GM20431 (cell line): Measurements from ENCODE around the gene SNORC.

Experiments used
- in situ Hi-C: fragments of 300-500 bp; cut with MseI, MboI; formaldehyde crosslinking; loops from one replicate; pipeline ENCODE4 v1.15.0; 2020; ENCODE audit warnings: low sequenced_read_pairs; ENCODE audit not compliant: unreplicated experiment

The SNORC gene

GRCh38 chr2:232866104-232866503 lies 4.0 kb upstream of the SNORC start:
- in situ Hi-C loops = no loop called here

DNA sequence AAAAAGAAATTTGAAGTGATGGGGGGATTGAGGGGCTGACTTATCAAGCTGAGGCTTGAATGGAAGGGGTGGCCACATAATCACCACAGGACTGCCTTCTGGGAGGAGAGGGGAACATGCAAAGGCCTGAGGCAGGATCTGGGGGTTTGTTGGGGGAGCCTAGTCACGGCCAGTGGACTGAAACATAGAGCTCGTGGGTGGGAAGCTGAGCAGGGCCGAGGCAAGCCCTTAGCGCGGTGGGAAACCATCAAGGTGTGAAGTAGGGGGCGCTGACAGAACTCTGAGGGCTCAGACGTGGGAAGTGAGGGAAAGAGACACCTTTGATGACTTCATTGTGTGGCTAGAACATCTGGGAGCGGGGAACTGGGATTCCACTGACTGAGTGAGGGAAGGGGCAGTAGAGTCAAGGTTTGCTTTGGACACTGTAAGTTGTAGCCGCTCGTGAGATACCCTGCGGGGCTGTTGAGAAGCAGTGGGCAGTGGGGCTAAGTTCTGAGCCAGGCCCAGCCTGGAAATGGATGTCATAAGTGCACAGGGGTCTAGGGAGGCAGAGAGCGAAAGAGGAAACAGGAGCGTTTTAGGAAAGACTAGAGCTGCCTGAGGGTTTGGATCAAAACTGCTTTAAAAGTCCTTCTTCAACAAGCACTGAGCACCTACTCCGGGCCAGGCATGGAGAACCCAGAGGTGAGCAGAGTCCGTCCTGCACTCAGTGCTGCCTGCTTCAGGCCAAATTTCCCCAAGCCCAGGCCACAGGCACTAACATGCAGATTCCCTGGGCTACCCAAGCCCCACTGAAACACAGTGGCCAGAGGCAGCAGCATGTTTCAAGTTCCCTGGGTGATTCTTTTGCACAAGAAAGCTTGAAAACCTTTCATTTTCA lies 686 bp upstream of the SNORC start:
- in situ Hi-C loops = no loop called here

DNA sequence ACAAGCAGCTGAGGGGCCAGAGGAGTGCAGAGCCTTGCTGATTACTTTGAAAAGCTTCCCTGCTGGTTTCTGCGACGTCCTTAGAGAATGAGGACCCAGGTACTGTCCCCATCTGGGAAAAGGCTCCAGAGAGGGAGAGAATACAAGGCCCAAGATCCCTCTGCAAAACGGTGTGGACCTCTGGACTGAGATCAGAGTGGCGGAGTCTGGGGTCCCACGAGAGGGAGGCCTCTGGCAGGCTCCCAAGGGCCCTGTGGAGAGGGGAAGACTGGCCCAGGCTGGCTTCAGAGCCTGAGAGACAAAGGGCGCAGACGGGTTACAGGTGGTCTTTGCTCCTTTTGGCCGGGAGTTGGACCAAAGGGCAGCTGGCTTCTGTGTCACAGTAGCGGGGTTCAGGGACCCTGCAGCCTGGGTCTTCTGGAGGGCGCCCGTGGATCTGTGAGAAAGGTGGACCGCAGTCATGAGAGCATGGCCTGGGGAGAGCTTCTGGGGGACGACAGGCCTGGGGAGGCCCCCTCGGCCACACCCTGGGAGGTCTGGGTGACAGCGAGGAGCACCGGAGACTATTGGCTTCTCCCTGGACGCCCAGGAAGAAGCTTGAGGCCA lies 805 bp downstream of the SNORC start:
- in situ Hi-C loops = no loop called here

DNA sequence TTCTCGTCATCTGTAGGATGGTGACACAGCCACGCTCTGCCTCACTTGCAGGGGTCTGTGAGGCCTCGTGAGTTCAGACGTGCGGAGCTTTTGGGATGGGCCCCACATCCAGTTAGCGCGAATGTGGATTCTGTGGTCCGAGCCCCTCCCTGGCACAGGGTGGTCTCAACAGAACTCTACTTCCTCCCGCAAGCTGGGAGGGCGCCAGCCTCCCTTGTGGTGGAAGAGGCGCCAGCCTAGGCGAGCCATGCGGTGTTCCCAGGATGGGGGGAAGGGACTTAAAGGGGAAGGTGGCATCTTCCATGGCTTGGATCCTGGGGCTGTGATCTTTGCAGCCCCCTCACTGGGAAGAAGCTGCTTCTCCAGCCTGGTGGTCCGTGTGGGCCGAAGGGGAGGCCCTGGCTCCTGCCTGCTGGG lies 1.4 kb downstream of the SNORC start:
- in situ Hi-C loops = no loop called here

DNA sequence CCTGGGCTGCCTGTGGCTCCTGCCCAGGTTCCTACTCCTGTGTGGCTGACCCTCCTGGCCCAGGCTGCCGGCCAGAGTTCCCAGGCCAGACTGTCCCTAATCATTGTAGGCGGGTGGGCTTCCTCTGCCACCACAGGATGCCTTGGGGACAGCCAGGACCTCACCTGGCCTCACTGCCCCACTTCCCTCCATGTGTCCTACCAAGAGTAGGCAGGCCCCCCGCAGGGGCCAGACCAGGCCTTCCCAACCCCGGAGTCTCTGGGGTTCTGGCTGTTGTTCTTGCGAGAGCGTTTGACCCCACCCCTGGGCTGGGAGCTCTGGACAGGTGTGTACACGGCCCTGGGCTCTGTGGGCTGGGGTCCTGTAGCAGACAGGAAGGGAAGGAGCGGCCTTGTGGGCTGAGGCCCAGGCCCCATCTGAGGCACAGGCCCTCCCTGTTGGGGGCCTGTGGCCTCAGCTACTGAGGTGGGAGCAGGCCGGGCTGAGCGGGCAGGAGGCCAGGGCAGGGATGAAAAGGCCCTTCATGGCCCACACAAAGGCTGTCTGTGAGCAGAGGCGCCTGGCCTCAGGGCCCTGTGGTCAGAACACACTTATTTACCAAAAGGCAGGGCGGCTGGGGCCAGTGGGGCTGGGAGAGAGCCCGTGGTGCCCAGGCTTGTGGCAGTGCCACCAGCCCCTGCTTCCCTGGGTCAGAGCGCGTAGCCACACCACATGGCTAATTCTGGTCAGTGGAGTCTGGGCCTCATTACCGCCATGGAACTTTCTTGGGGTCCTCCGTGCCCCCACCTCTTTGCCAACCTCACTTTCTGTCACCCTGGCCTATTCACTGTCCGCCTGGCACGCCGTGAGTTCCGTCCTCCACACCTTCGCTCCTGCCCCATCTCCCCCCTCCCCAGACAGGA lies 2.0 kb downstream of the SNORC start:
- in situ Hi-C loops = no loop called here

GRCh38 chr2:232872826-232873225 lies 2.8 kb downstream of the SNORC start:
- in situ Hi-C loops = no loop called here

- in situ Hi-C loops = no loop called here
Measured at GRCh38 chr2:232873292-232873908, 3.3 kb downstream of the SNORC start.

GRCh38 chr2:232873909-232874641 lies 4.0 kb downstream of the SNORC start:
- in situ Hi-C loops = no loop called here

- in situ Hi-C loops = no loop called here
Measured at GRCh38 chr2:232874677-232875223, 4.7 kb downstream of the SNORC start.

GRCh38 chr2:232875256-232876121 lies 5.4 kb downstream of the SNORC start:
- in situ Hi-C loops = no loop called here

- in situ Hi-C loops = no loop called here
Measured at GRCh38 chr2:232876161-232876977, 6.3 kb downstream of the SNORC start.

- in situ Hi-C loops = no loop called here
Measured at GRCh38 chr2:232876978-232877441, 6.9 kb downstream of the SNORC start.

- in situ Hi-C loops = no loop called here
Measured at GRCh38 chr2:232877940-232878511, 8.0 kb downstream of the SNORC start.

DNA sequence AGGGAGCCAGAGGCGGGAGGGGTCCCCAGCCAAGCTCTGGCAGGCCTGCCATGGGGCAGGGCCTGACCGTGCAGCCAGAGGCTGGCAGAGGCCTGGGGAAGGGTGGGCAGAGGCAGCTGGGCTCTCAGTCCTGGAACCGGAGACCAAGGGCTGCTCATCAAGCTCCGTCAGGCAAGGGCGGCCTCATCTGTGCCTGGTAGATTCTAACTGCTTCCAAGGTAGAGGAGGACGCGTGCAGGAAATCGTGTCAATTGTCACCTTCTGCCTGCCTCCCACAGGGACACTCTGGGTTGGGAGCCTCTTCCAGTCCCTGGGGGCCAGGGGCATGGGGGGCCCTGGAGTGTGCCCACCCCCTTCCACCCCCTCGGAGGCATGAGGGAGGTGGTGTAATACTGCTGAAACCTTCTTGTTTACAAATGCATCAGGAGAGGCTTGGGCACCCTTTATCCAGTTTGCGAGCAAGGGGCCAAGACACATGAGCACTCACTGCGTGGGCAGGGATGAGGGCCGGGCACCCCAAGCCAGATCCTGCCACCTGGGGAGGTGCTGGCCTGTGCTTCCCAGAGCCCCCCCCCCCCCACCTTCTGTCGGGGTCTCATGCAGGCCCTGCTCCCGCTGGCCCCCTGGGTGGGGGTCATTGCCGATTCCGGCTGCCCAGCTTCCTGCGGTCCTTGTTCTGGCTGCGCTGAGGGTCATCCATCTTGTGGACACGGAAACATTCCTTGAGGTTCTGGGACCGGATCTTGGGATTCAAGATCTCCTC lies 9.0 kb downstream of the SNORC start:
- in situ Hi-C loops = no loop called here

DNA sequence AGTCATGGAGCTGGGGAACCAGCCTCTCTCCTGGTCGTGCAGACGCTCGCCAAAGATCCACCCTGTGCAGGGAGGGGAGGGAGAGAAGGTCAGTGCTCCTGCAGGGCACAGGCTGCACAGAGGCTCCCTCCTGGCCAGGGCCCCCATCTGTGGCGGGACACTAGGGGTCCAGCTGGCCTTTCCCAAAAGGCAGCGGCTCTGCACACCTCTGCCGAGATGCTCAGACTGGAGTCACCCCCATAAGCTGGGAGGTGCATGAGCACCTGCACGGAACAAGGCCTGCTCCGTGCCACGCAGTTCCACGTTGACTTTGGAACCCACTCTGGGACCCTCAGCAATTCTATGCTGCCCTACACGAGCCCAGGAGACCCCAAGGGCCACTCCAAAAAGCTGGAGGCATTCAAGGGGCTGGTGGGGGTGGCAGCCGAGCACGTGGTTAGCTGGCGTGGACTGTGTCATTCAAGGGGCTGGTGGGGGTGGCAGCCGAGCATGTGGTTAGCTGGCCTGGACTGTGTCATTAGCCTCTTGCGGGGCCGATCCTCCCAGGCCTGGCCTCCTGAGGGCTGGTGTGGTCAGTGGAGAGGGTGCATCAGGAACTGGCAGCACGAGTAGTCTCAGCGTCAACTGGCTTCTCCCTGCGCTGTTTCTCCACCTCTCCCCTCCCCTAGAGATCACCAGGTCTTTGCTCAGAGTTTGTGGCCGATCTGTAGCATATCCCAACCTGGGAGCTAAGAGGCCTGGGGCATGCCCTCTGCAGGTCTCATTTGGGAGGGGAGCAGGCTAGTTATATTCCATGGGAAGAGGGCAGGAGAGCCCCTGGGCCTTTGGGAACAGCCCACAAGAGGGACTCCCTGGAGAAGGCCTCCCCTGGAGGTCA lies 9.8 kb downstream of the SNORC start:
- in situ Hi-C loops = no loop called here
